GM06990 (cell line): Measurements from ENCODE around the gene ZNF469.

ENCODE experiments used
- DNase-seq: peaks from one replicate; pipeline ENCODE4 v3.0.0-alpha.2; 2011; ENCODE audit not compliant: insufficient read length; ENCODE audit errors: extremely low read depth
- H3K27me3 ChIP-seq: replicated peaks from 2 replicates; pipeline ENCODE4 v1.6.0; 2011; ENCODE audit warnings: low read length; ENCODE audit not compliant: control insufficient read depth, insufficient read depth
- H3K36me3 ChIP-seq: 2 replicates; pipeline ENCODE4 v1.5.1; 2011; ENCODE audit warnings: low read length; ENCODE audit not compliant: control insufficient read depth, insufficient read depth
- H3K4me3 ChIP-seq: replicated peaks from 2 replicates; pipeline ENCODE4 v1.5.1; 2011; ENCODE audit warnings: low read depth, mild to moderate bottlenecking, control low read depth, low read length
- CTCF ChIP-seq: IDR thresholded peaks from 2 replicates; pipeline ENCODE4 v1.5.1; 2011; ENCODE audit warnings: low read length, control low read depth, mild to moderate bottlenecking, inconsistent platforms; ENCODE audit not compliant: insufficient read depth, poor library complexity, severe bottlenecking

Gene ZNF469

GRCh38 chr16:88341551-88342290 is 41.0 kb upstream of the ZNF469 start:
- no peaks in the 10 kb centered on the region for H3K36me3 ChIP-seq
- no peak for TF ChIP-seq CTCF
- no peak overlapping the region for H3K4me3 ChIP-seq
- DNase-seq, result no peak
- H3K27me3 ChIP-seq, result no peaks in the 10 kb centered on the region; the same call in 1 of the 2 replicates

GRCh38 chr16:88342491-88342890 is 40.3 kb upstream of the ZNF469 start:
- no peak for DNase-seq
- no peak for TF ChIP-seq CTCF
- H3K36me3 ChIP-seq, result no peaks in the 10 kb centered on the region
- H3K27me3 ChIP-seq, result no peaks in the 10 kb centered on the region; the same call in 1 of the 2 replicates
- H3K4me3 ChIP-seq, result no peak overlapping the region

- Histone ChIP-seq H3K27me3 (no peaks in the 10 kb centered on the region; the same call in 1 of the 2 replicates), H3K36me3 (no peaks in the 10 kb centered on the region), H3K4me3 (no peak overlapping the region)
- DNase-seq, result no peak
- no peak for TF ChIP-seq CTCF
These were observed 39.4 kb upstream of the ZNF469 start for GRCh38 chr16:88343271-88343791.

GRCh38 chr16:88344411-88345030 is 38.2 kb upstream of the ZNF469 start:
- Histone ChIP-seq H3K36me3 (no peaks in the 10 kb centered on the region), H3K27me3 (no peaks in the 10 kb centered on the region; the same call in 1 of the 2 replicates), H3K4me3 (no peak overlapping the region)
- TF ChIP-seq CTCF, result no peak
- no peak for DNase-seq

- Histone ChIP-seq H3K4me3 (no peak overlapping the region), H3K27me3 (no peaks in the 10 kb centered on the region; the same call in 1 of the 2 replicates), H3K36me3 (no peaks in the 10 kb centered on the region)
- no peak for DNase-seq
- TF ChIP-seq CTCF, result no peak
These were observed 37.6 kb upstream of the ZNF469 start for GRCh38 chr16:88345031-88345720.
